Liver (tissue), 3 donors: Measurements from ENCODE around the gene KDM5B.

Experiments
- ATF3 ChIP-seq: IDR thresholded peaks from 2 replicates; pipeline ENCODE4 v1.6.1; 2016; ENCODE audit warnings: antibody characterized with exemption
- CTCF ChIP-seq: fragments of 150-350 bp; IDR thresholded peaks from 2 replicates; pipeline ENCODE4 v1.5.1; 2017; ENCODE audit warnings: improper control_type of control experiment, low read depth, low read length; ENCODE audit not compliant: missing input control
- EGR1 ChIP-seq, 2 donors: IDR thresholded peaks; 2 replicates each; pipeline ENCODE4 v1.6.1; 2016 to 2018; ENCODE audit warnings: antibody characterized with exemption in 2 of 2, low read depth in 2 of 2
- FOXA1 ChIP-seq: IDR thresholded peaks from 2 replicates; pipeline ENCODE4 v1.6.1; 2016; ENCODE audit warnings: antibody characterized with exemption
- GABPA ChIP-seq, 2 donors: IDR thresholded peaks in 1 of 2; conservative IDR thresholded peaks in 1 of 2; 2 replicates each; pipeline ENCODE4 v1.6.1; 2016; ENCODE audit warnings: antibody characterized with exemption in 2 of 2, mild to moderate bottlenecking in 1 of 2, moderate library complexity in 1 of 2
- JUND ChIP-seq, 2 donors: IDR thresholded peaks; 2 replicates each; pipeline ENCODE4 v1.6.1; 2016; ENCODE audit warnings: antibody characterized with exemption in 2 of 2
- MAX ChIP-seq: IDR thresholded peaks from 2 replicates; pipeline ENCODE4 v1.6.1; 2016; ENCODE audit warnings: antibody characterized with exemption
- NR2F2 ChIP-seq: IDR thresholded peaks from 2 replicates; pipeline ENCODE4 v1.6.1; 2016; ENCODE audit warnings: antibody characterized with exemption
- RAD21 ChIP-seq, 2 donors: IDR thresholded peaks; 2 replicates each; pipeline ENCODE4 v1.6.1; 2016; ENCODE audit warnings: antibody characterized with exemption in 2 of 2, mild to moderate bottlenecking in 2 of 2
- REST ChIP-seq: IDR thresholded peaks from 2 replicates; pipeline ENCODE4 v1.6.1; 2016; ENCODE audit warnings: antibody characterized with exemption, mild to moderate bottlenecking
- RXRA ChIP-seq, 2 donors: IDR thresholded peaks; 2 replicates each; pipeline ENCODE4 v1.6.1; 2017 to 2018; ENCODE audit warnings: antibody characterized with exemption in 2 of 2, mild to moderate bottlenecking in 1 of 2
- TAF1 ChIP-seq: conservative IDR thresholded peaks from 2 replicates; pipeline ENCODE4 v1.6.1; 2016; ENCODE audit warnings: antibody characterized with exemption, mild to moderate bottlenecking
- YY1 ChIP-seq: IDR thresholded peaks from 2 replicates; pipeline ENCODE4 v1.6.1; 2016; ENCODE audit warnings: antibody characterized with exemption, mild to moderate bottlenecking
- donor health status: healthy.
- donor health status: healthy.

- no peak for TF ChIP-seq CTCF
- no peak for TF ChIP-seq MAX
- no peak for TF ChIP-seq ATF3
- TF ChIP-seq RXRA (IDR thresholded peaks at IDR 0.05) = no peak
- TF ChIP-seq FOXA1 = no peak
- no peak for TF ChIP-seq GABPA (IDR thresholded peaks at IDR 0.05 in 1 of 2, conservative IDR thresholded peaks at IDR 0.05 in 1 of 2)
- no peak for TF ChIP-seq RAD21 (IDR thresholded peaks at IDR 0.05)
- TF ChIP-seq TAF1 = no peak
- no peak for TF ChIP-seq YY1
- no peak for TF ChIP-seq EGR1 (IDR thresholded peaks at IDR 0.05; ENCODE audit: low read depth in 2 of 2)
- TF ChIP-seq NR2F2 = no peak
- TF ChIP-seq JUND (IDR thresholded peaks at IDR 0.05) = no peak
- no peak for TF ChIP-seq REST
Measured at GRCh38 chr1:202802034-202802433, 6.2 kb downstream of the KDM5B start.
